ENCODE measurements around the gene COLEC11.

COLEC11 gene

DNA sequence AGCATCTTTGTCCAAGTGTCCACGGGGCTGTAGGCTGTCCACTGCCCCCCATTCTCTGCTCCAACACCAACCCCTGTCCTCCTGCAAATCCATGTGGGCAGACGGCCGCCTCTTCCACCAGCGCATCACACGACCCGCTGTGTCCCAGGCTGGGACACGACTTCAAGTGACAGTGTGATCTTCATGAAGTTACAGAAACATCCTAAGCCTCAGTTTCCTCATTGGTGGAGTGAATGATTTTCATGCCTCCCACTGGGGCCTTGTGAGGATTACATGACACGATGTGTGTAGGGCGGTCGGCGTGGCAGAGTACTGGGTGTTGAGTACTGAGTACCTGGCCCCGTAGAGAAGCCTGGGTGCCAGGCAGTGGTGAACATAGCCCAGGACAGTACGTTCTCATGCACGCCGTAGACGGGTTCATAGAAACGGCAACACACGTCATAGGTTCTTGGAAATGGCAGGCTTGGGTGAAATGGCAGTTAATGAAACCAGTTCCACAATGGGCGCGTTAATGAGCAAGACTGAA lies 53.8 kb downstream of the COLEC11 start:
- DNase-seq (ENCODE audit: extremely low read depth, low read depth), result no peak
- TF ChIP-seq, protein P1, sequence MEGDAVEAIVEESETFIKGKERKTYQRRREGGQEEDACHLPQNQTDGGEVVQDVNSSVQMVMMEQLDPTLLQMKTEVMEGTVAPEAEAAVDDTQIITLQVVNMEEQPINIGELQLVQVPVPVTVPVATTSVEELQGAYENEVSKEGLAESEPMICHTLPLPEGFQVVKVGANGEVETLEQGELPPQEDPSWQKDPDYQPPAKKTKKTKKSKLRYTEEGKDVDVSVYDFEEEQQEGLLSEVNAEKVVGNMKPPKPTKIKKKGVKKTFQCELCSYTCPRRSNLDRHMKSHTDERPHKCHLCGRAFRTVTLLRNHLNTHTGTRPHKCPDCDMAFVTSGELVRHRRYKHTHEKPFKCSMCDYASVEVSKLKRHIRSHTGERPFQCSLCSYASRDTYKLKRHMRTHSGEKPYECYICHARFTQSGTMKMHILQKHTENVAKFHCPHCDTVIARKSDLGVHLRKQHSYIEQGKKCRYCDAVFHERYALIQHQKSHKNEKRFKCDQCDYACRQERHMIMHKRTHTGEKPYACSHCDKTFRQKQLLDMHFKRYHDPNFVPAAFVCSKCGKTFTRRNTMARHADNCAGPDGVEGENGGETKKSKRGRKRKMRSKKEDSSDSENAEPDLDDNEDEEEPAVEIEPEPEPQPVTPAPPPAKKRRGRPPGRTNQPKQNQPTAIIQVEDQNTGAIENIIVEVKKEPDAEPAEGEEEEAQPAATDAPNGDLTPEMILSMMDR (IDR thresholded peaks at IDR 0.05; ENCODE audit: low read depth, low read length, missing control alignments), result no peak

DNA sequence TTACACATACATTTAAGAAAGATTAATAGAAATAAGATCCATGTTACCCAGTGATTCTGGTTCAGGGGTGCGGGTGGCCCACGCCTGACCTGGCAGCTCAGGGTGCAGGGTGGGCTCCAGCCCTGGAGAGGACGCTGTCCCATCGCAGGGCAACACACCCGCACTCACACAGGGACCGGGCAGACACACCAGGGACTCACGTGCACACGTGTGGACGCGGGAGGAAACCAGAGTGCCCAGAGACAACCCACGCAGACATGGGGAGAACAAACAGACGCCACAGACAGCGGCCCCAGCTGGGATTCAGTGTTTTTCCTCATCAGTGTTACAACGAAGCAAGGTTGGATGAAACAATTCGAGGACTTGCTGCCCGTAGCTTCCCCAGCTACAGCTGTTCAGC lies 54.7 kb downstream of the COLEC11 start:
- TF ChIP-seq, protein P1 (IDR thresholded peaks at IDR 0.05; ENCODE audit: low read depth, low read length, missing control alignments), result no peak
- no peak overlapping the region for H3K4me3 ChIP-seq (replicated peaks; ENCODE audit: low read depth, low read length)
- no peak for DNase-seq (ENCODE audit: extremely low read depth, low read depth)

More for the DNA sequence above, 53.8 kb downstream of the COLEC11 start:
- no peak overlapping the region for H3K4me3 ChIP-seq (replicated peaks; ENCODE audit: low read depth, low read length)

DNA sequence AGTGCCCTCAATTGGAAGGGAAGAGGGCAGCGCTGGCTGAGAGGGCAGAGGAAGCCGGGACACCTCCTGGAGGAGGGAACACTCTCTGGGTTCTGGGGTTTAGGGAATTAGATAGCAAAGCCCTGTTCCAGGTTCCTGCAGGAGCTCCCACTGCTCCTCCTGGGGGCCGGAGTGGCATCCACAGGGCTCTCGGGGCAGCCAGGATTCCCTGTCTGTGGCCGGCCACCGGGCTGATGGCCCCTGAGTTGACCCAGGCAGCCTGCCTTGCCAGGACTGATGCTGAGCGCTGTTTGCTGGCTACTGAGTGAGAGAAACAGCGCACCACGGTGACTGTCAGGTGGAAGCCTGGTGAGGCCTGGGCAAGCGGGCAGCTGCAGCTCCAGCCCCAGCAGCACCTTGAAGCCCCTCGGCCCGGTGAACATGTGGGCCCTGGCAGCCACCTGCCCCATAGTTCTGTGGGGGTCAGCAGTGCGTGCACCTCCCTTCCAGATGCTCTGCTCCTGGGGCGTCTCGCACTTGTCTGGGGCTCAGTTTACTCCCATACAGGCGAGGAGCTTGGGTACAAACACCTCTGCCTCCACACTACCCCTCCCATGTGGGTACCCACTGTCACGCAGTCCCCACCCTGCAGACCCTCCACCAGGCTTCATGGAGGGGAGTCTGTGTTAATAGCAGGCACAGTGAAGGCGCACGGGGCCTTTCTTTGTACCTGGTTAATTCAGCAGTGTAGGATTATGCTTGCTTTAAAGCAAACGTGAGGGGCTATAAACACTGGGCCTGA lies 55.4 kb downstream of the COLEC11 start:
- TF ChIP-seq, protein P1 (IDR thresholded peaks at IDR 0.05; ENCODE audit: low read depth, low read length, missing control alignments), result no peak
- no peak overlapping the region for H3K4me3 ChIP-seq (replicated peaks; ENCODE audit: low read depth, low read length)
- no peak for DNase-seq (ENCODE audit: extremely low read depth, low read depth)

DNA sequence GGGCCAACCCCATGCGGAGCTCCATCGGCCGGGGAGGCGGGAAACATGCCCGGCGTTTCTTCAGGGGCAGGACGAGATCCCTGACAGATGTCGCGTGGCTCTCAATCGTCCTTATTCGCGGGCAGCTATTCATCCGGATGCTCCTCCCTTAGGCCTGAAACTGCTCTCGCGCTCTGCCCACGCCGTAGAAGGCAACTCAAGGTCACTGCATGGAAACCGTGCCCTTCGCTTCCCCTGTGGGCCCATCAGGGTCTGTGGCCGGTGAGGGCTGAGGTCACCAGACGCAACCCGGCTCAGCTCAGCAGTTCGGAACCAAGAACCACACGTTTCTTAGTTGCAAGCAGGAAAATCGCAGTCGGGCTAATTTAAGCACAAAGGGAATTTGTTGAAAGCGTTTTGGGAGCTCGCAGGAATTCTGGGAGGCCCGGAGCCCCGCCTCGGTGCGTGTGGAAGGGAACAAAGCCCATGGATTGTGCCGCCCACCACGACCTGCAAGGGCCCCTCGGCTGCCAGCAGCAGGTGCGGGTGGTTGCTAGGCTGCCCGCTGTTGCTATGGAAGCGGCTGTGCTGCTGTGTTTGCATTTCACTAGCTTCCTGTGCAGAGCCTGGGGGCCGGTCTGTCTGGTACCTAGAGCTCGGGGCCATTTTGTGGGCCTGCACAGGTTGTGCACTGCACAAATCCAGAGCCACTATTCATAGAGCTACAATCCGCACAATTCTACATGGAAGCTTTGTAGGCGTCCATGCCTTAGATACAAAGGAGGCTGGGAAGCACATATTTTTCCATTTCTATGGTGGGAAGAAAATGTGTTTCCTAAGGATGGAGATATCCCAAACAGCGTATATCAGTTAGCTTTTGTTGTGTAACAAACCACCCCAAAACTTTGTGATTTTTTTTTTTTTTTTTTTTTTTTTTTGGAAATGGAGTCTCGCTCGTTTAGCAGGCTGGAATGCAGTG lies 57.1 kb downstream of the COLEC11 start:
- H3K4me3 ChIP-seq (replicated peaks; ENCODE audit: low read depth, low read length), result no peak overlapping the region
- TF ChIP-seq, protein P1 (IDR thresholded peaks at IDR 0.05; ENCODE audit: low read depth, low read length, missing control alignments), result no peak
- no peak for DNase-seq (ENCODE audit: extremely low read depth, low read depth)

DNA sequence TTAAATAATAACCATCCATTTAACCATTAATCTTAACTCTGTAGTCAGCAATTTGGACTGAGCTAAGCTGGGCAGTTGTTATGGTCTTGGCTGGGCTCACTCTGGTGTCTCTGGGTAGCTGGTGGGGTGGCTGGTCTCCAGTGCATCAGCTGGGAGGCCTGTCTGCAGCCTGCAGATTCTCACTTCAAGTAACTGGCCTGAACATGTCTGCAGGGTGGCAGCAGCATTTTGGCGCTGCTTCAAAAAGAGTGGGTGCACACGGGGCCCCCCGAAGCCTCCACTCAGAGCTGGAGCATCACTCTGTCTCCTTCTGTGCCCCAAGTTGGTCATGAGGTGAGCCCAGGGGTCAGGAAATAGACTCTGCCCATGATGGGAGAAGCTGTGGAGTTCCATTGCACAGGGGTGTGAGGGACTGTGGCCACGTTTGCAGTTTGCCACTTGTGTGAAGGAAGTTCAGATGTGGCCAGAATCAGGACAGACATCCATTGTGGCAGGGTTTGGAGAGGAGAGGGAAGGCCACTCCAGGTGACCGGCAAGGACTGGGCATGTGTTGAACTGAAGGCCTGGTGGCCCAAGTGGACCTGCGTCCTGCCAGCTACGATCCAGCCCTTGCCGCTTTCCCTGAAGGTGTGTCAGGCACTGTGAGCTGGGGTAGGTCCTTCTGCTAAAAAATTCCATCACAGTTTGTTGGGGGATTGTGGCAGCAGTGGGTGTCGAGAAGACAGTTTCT lies 58.1 kb downstream of the COLEC11 start:
- TF ChIP-seq, protein P1 (IDR thresholded peaks at IDR 0.05; ENCODE audit: low read depth, low read length, missing control alignments), result no peak
- DNase-seq (ENCODE audit: extremely low read depth, low read depth), result no peak

DNA sequence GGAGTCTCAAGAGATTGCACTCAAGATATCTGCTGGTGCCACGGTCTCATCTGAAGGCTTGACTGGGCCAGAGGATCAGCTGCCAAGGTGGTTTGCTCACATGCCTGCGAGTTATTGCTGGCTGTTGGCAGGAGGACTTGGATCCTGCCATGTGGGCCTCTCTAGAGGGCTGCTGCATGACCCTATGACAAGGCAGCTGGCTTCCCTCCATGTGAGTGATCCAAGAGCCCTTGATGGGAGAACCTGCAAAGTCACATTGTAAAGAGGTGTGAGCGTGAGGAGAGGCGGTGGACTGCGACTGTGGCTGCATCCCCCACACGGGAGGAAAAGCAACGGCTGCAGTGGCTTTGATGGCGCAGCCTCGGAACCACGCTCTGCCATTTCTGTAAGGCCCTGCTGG lies 59.1 kb downstream of the COLEC11 start:
- TF ChIP-seq, protein P1 (IDR thresholded peaks at IDR 0.05; ENCODE audit: low read depth, low read length, missing control alignments), result no peak
- no peak overlapping the region for H3K4me3 ChIP-seq (replicated peaks; ENCODE audit: low read depth, low read length)
- DNase-seq (ENCODE audit: extremely low read depth, low read depth), result no peak

More for the DNA sequence above, 58.1 kb downstream of the COLEC11 start:
- no peak overlapping the region for H3K4me3 ChIP-seq (replicated peaks; ENCODE audit: low read depth, low read length)
